ENCODE results near the gene FAH. TPM values are rescaled to one million over a fixed set of nuclear protein-coding genes. Genes with fewer than 3 reads are reported as not detected.
"Not testable (repeated sequence)": the region's sequence is repeated elsewhere in the genome, so short reads cannot be mapped to it uniquely, and the experiment has no call there.

FAH gene
- 10 to 100 TPM in 8 of 10 donors, 1 to 10 TPM in 2; 8.7 to 15.4 (median 12.0) TPM for polyA plus RNA-seq (ENCODE audit: insufficient read length in 10 of 10)
- long read RNA-seq, donor 1, partial matches to known transcripts: 0 of 1 reads
- long read RNA-seq, donor 1, other reads (novel, unspliced or antisense): 0 of 1 reads
- long read RNA-seq, donor 2, partial matches to known transcripts: 0 of 1 reads
- long read RNA-seq, donor 2, other reads (novel, unspliced or antisense): 0 of 1 reads
- long read RNA-seq, donor 3: 0 reads
- long read RNA-seq, donor 4, partial matches to known transcripts: 0 of 3 reads
- long read RNA-seq, donor 4, other reads (novel, unspliced or antisense): 0 of 3 reads
- long read RNA-seq, donor 5, partial matches to known transcripts: 0 of 5 reads
- long read RNA-seq, donor 5, other reads (novel, unspliced or antisense): 0 of 5 reads
- long read RNA-seq, donor 6, partial matches to known transcripts: 0 of 2 reads
- long read RNA-seq, donor 6, other reads (novel, unspliced or antisense): 0 of 2 reads
- long read RNA-seq, donor 7, partial matches to known transcripts: 0 of 3 reads
- long read RNA-seq, donor 7, other reads (novel, unspliced or antisense): 0 of 3 reads
- long read RNA-seq, donor 8, partial matches to known transcripts: 0 of 1 reads
- long read RNA-seq, donor 8, other reads (novel, unspliced or antisense): 0 of 1 reads
- long read RNA-seq, donor 9: 0 reads

DNA sequence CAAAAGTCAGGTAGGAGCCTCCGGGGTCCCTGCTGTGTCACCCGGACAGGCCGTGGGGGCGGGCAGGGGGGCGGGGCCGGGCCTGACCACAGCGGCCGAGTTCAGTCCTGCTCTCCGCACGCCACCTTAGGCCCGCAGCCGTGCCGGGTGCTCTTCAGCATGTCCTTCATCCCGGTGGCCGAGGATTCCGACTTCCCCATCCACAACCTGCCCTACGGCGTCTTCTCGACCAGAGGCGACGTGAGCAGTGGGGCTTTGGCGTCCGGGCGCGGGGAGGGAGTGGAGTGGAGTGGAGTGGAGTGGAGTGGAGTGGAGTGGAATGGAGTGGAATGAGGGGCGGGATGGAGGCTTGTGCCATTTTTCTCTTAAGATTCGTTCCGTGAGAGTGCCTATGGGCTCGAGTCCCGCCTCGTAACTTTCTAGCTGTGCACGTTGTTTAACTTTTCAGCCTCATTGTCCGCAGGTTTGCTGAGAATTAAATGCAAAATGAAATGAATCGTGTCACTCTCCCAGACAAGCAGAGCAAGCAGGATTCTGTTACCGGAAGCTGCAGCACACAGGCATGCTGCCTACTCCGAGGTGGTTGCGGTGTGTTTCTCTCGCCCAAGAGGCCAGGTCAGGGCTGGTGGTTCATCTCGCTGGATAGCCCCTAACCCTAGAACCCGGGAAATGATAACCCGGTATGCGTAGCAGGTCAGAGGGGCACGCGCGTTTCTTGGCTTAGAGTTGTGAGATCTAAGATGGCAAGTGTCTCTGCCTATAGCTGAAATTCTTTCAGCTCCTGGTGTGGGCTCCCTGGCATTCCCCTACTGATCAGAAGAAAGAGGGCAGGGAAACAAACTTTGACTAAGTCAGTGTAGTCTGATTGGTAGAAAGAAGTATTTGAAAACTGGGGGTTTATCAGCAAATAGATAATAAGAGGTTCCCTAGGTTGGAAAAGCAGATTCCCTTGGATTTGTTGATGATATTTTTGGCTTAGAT is at the start of gene FAH:
FAH (plus strand) TSS at position 104 of the 981 bp plus-strand sequence; CDS start at position 160, 56 bp downstream.
- peak in 2 of 3 donors; percentile 19 to 86 for DNase-seq

DNA sequence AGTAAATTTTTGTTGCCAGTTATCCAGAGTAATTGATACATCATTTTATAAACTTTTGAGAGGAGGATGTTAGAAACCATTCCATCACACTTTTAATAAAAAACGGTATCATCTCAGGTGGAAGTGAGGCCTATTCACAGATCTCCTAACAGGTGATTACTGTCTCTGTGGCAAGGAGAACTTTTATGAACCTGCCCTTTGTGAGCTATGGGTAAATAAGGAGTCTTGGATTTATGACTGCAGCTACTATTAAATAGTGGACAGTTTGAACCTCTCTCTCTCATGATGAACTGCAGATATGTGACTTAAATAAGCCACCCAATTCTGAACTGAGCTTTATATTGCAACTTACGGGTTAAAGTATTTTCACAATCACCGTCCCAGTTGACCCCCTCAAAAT is 47.6 kb upstream of the FAH start:
- DNase-seq: no peak

DNA sequence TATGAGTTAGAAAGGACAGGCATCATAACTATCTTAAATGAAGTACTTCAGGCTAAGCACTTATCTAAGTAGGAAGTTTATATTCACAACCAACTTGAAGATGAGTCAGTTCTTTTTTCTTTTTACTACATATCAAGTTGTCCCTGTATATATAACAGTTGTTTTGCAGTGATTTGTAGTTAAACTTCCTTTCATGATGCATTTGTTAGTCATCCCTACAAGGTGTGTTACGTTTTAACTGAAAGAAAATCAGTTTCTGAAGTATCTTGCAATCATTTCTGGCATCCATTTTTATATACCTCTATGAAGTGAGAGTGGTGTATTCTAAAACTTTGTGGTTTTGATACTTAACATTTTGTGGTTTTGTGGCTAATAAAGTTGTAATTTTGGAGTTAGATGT is 47.2 kb upstream of the FAH start:
- peak in 1 of 3 donors; percentile 6 for DNase-seq

DNA sequence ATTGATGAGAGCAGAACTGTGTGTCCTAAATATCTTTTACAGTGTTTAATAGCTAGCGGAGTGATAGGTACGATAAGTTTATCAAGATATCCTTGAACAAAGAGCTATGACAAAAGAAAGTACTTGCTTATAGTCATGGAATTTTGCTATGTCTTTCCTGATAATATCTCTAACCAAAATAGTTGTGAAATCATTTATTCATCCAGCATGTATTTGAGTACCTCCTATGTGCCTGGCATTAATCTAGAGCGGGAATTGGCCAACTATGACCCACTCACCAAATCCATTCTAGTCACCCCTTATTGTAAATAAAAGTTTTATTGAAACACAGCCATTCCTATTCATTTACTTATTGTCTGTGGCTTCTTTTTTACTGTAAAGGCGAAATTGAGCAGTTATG is 46.7 kb upstream of the FAH start:
- peak in 1 of 3 donors; percentile 13 for DNase-seq

DNA sequence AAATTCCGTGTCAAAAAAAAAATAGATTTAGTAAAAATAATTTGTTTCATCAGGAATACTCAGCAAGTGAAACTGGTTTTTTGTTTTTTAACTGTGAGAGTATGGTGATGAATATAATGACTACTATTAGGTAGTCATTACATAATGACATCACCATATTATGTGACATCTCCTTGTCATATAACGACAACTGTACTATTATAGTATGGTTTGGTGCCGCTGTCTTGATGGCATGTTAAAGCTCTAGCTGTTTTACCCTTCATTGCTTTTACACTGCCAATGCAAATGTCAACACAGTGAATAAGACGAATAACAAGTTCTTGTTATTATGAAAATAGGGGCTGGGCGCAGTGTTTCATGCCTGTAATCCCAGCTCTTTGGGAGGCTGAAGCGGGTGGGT is 45.6 kb upstream of the FAH start:
- no peak for DNase-seq

DNA sequence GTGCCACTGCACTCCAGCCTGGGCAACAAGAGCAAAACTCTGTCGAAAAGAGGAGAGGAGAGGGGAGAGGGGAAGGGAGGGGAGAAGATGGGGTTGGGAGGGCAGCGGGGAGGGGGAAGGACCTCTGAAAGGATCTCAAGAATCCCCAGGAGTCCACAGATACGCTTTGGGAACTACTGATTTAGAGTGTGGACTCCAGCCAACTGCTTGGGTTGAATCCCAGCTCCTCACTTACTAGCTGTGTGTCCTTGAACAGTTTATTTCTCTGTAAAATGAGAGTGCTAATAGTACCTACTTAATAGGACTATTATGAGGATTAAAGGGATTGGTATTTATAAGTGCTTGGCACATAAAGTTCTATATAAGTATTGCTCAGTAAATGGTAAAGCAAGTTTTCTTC is 45.0 kb upstream of the FAH start:
- peak in 1 of 3 donors; percentile 8 for DNase-seq

DNA sequence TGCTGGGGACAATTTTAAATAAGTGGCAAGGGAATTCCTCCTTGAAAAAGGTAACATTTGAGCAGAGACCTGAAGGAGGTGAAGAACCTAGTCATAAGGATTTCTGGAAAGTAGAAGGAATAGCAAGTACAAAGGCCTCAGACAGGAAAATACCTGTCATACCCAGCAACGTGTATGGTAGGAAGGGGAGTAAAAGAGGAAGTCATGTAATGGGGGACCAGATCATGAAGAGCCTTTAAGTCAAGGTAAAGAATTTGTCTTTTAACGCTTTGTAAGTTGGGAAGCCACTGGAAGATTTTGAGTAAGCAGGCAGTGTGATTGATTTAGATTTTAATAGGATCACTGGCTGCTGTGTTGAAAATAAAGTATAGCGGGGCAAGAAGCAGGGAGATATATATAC is 43.4 kb upstream of the FAH start:
- DNase-seq: no peak

DNA sequence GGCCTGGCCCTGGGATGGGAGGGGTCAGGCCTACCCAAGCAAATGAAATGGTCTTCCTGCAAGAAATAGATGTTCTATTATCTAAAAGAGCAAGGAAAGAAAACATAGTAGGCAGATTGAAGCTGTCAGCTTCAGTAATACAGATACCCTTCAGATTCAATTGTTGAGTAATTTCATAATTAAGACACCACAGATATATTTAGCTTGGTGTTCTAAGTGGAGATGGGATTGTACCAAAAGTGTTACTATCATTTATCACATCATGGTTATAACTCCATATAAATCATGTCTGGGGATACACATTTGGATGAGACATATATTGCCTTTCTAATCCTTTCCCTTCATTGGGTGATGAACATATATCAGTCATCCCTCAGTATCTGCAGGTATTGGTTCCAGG is 41.9 kb upstream of the FAH start:
- DNase-seq: no peak

DNA sequence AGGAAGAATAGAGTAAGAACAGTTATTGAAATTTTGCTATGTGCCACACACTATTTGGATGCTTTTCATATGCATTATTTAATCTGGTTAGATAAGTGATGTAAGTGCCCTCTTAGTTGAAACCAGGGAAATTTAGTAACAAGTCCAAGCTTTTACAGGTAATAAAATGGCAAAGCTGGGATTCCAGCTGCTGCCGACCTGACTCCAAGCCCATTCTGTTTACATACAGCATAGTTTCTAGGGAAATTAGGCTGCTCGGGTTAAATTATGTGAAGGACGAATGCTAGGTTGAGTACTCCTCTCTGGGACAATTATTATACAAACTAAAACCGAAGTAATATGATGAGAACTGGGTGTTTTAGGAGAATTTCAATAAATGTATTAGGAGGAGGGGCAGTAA is 38.7 kb upstream of the FAH start:
- no peak for DNase-seq

DNA sequence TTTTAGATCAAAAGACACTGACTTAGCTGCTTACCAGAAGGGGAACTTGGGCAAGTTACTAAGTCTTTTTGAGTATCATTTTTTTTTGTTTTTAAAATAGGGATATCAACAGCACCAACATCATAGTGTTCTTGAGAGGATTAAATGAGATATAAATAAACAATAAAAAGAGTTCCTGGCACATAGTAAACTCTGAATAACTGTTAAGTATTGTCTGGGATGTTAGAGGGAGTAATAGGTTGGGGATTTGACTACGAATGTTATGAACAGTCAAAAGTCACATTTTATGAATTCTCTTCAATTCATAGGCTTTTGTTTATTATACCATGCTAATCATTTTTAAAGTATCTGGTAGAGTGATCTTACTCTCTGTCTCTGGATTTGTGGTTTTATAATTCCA is 37.8 kb upstream of the FAH start:
- DNase-seq: no peak

DNA sequence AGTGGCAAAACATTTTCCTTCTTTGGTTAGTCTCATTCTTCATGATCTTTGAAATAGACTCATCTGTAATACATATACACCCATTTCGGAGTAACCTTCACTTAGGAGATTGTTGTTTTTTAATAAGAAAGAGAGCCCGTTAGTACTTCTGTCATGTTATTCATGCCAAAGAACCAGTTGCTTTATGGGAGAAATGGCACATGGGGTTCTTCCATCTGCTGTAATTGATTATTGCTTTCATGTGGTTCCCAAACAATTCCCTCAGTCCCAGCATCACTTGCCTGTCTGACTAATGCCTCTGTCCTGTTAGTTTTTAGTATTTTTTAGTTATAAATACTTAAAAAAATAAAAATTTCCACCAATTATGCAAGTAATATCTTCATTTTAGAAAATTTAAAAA is 33.8 kb upstream of the FAH start:
- DNase-seq: no peak

DNA sequence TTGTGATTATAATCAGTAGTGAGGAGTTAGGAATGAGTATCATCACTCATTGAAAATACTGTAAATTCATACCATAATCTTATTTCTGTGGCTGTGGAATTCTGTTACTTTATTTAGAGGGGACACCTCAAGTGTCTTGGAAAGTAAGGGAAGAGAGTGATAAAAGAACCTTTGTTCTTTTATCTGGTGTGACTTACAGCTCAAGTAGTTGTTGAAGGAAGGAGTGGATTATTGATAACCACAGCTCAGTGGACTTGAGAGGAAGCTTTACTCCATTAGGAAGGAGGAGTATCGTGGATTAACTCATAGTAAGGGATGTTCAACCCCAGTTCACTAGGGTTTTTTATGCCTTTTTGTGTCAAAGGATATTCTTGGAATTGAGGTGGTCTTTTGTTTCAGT is 32.2 kb upstream of the FAH start:
- DNase-seq: no peak

DNA sequence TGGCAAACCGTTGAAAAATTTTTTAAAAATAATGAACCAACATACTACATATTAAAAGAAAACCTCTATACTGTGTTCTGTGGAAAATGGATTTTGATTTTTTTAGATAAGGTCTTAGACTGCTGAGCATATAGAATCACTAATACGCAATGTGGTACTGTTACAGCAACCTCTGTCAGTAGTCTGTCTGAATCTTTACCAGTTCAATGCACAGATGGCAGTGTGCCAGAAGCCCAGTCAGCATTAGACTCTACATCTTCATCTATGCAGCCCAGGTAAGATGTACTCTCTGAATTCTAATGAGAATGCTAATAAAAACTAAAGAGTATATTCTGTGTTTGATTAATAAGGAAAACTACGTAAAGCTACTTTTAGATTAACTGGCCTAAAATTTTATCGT is 31.3 kb upstream of the FAH start:
- DNase-seq: no peak

DNA sequence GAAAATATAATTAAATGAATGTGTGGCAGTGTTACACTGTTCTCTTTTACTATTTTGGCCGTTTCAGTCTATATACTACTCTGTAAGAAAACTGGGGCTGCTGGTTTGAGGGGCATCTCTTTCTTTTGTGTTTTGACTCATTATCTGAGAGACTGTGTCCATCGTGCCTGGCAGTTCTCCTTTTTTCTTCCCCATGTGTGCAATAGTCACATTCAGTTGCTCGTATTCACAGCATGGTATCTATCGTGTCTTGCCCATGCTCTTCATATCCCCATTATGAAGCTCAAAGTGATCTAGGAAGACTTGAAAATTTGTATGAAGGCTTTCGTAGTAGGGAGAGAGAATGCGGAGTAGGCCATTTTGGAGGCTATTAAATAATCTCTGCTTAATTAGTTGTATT is 29.8 kb upstream of the FAH start:
- no peak for DNase-seq

DNA sequence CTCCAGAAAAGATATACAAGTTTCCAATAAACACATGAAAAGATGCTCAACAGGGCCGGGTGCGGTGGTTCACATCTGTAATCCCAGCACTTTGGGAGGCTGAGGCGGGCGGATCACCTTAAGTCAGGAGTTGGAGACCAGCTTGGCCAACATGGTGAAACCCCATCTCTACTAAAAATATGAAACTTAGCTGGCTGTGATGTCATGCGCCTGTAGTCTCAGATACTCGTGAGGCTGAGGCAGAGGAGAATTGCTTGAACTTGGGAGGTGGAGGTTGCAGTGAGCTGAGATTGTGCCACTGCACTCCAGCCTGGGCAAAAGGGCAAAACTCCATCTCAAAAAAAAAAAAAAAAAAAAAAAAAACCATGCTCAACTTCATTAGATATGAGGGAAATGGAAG is 25.5 kb upstream of the FAH start:
- not testable (repeated sequence) for DNase-seq

DNA sequence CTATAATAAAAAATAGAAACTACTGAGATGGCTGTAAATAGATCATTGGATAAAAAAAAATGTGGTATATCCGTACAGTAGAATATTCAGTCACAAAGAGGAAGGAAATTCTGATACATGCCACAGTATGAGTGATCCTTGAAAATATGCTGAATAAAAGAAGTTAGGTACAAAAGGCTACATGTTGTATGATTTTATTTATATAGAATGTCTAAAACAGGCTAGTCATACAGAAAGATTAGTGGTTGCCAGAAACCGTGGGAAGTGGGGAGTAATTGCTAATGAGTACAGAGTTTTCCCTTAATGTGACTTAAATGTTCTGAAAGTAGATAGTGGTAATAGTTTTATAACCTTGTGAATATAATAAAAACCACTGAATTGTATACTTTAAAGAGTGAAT is 24.9 kb upstream of the FAH start:
- DNase-seq: no peak

DNA sequence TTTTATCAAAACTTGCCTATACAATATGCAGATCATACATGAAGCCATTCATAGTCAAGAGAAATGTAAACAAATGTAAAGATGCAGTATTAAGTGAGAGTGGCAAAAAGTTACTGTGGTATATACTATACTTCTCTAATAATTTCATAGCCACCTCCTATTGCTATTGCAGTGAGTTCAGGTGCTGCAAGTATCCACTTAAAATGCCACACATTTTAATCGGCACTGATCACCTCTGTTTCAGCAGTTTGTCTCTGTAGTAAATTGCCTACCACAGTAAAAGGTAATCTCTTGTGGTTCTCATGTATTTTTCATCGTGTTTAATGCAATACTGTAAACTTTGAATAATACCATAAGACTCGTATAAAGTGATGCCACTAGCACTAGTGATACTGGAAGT is 20.4 kb upstream of the FAH start:
- DNase-seq: no peak

DNA sequence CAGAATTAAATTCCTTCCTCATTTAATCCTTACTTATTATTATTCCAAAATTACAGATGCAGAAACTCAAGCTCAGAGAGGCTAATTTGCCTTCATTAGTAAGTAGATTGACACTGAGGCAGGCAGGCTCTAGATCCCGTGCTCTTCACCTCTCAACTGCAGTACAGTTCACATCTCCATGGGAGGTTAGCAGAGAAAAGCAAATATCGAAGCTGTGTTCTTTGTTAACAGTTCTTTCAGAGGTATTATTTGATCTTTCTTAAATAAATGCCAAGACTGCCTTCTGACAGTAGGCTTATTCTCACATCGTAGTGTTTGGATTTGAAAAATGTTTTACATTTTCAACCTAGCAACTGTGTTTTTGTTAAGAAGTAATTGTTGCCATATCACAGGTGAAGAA is 15.9 kb upstream of the FAH start:
- DNase-seq: no peak

DNA sequence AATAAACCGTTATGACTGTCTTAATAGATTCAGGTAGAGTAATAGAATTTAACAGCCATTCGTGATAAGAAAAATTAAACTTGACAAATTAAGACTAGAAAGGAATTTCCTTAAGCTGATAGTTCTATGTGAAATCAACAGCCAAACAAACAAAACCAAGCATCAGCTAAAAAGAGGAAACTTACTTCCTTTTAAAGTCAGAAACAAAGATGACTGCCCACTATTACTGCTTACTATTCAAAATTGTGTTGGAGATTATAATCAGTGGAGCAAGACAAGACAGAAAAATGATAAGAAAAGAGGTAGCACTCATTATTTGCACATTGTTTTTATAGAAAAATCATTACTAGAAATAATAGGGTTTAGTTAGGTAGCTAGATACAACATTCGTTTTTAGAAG is 13.8 kb upstream of the FAH start:
- no peak for DNase-seq

DNA sequence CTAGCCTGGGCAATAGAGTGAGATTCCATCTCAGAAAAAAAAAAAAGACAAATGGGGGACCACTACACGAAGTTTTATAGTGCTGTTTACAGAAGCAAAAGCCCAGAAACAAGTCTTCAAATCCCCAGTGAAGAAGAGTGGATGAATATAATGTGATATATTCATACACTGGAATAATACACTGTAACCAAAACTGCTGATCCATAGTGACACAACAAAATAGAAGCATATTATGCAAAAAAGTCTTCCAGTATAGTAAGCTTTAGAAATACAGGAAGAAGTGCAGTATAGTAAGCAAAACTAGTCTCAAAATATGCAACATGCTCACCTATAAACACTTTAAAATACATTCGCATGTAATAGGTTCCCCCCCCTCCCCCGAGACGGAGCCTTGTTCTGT is 11.9 kb upstream of the FAH start:
- DNase-seq: no peak

DNA sequence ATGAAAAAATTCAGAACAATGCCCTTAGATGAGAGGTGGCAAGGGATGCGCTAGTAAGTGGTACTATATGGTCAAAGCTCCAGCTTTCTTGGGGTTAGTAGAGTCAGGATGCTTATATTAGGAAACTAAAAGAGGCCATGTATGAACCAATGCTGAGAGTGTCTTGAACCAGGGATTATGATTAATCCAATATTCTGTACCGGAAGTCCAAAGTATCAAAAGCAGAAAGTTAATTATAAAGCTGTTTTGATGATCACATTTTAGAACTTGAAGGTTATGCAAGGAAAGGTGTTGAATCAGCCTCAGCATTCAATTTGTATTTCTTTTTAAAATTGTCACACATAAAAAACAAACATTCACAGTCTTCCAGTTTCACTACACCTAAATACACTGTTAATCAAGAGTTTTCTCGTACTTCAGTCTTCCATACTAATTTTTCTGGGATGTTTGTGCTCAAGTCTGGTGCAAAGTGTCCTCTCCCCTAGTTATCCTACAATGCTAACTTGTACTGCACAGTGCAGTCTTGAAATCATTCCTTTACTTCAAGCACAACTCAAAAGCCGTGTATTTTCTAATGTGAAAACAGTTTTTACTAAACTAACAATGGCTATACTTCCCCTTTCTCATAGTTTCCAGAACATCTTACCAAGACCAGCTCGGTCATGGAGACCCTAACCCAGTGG is 10.7 kb upstream of the FAH start:
- no peak for DNase-seq

DNA sequence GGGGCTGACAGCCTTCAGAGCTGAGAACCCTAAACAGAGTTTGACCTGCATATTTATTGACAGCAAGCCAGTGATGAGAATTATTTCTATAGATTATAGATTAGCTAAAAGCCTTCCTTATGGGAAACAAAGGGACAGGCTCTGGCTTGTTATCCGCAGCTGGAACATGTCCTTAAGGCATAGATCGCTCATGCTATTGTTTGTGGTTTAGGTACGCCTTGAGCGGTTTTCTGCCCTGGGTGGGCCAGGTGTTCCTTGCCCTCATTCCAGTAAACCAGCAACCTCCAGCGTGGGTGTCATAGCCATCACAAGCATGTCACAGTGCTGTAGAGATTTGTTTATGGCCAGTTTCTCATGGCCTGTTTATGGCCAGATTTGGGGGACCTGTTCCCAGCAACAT is 10.2 kb upstream of the FAH start:
- no peak for DNase-seq

Measured in muscle of back (tissue), 13 donors.